Memory B cell (primary cell): ENCODE measurements around the gene COA3.
"Not testable (repeated sequence)": the region's sequence is repeated elsewhere in the genome, so short reads cannot be mapped to it uniquely, and the experiment has no call there.

Source experiments
- ATAC-seq: fragments of 150-1000 bp; cut with Tn5 transposase; 2 replicates; pipeline ENCODE4 v1.10.0; 2021; ENCODE audit warnings: low read depth, mild to moderate bottlenecking, moderate library complexity
- DNase-seq, 2 donors: peaks; one replicate each; pipeline ENCODE4 v3.0.0; 2022; ENCODE audit warnings: low spot score in 2 of 2
- H3K27ac Mint-ChIP-seq: one replicate; pipeline ENCODE4 v1.8.0; 2022; ENCODE audit warnings: mild to moderate bottlenecking, moderate library complexity, mixed read lengths
- H3K27me3 Mint-ChIP-seq: one replicate; pipeline ENCODE4 v1.8.0; 2022; ENCODE audit warnings: mixed read lengths
- H3K36me3 Mint-ChIP-seq: one replicate; pipeline ENCODE4 v1.8.0; 2022; ENCODE audit warnings: mild to moderate bottlenecking, mixed read lengths
- H3K4me1 Mint-ChIP-seq: one replicate; pipeline ENCODE4 v1.8.0; 2022; ENCODE audit warnings: mixed read lengths
- H3K4me3 Mint-ChIP-seq: one replicate; pipeline ENCODE4 v1.8.0; 2022; ENCODE audit warnings: mild to moderate bottlenecking, moderate library complexity, mixed read lengths
- H3K9me3 Mint-ChIP-seq: one replicate; pipeline ENCODE4 v1.8.0; 2022; ENCODE audit warnings: mixed read lengths

COA3 gene

DNA sequence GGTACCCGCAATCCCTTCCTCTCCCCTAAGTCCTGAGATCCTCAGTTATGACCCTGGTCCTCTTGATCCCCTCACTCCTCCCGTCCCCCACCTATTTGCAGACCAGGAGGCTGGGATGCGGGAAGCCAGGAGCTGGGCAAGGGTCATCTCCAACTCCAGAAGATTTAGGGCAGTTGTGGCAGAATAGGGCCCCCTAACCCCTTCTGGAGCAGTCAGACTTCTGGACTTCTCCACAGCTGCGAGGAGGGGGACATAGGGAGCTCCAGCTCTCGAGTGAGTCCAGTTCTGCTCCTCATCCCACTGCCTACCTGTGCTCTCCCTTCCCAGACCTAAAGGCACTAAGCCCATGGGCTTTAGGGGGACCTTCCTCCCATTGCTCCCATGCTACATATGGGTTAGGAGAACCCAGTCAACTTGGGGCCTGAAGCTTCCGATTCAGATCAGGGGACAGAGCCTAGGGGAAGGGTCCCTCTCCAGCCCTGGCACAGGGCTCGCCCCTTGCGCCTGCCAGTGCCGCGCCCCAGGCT lies 16.8 kb downstream of the COA3 start:
- Mint-ChIP-seq H3K4me3 (no peak overlapping the region), H3K36me3 (peaks cover 21% of the 10 kb centered on the region), H3K9me3 (peaks cover 3% of the 10 kb centered on the region), H3K4me1 (peaks cover 21% of the 10 kb centered on the region), H3K27me3 (peaks cover 26% of the 10 kb centered on the region), H3K27ac (no peak overlapping the region)
- ATAC-seq, result no peak
- DNase-seq, result no peak

DNA sequence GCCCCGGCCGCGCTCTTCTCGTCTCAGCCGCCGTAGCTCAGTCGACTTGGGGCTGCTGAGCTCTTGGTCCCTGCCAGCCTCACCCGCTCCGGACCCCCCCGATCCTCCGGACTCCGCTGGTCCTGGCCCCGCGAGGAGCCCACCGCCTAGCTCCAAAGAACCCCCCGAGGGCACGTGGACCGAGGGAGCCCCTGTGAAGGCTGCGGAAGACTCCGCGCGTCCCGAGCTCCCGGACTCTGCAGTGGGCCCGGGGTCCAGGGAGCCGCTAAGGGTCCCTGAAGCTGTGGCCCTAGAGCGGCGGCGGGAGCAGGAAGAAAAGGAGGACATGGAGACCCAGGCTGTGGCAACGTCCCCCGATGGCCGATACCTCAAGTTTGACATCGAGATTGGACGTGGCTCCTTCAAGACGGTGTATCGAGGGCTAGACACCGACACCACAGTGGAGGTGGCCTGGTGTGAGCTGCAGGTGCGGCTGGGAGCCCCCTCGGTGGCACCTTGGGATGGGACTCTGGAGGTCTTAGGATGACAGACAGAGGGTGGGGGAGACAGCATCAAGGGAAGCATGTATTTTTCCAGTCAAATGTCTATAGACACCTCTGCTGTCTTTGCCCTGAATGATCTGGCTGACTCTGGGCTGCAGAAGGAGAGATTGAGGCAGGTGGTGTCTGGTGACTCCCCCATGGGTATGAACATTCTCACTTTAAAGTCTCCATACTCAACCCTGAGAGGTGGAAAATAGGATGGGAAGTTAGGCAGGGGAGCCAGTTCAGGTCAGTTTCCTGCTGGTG lies 17.5 kb downstream of the COA3 start:
- DNase-seq (no peak), ATAC-seq (no peak)
- Mint-ChIP-seq H3K36me3 (peaks cover 21% of the 10 kb centered on the region), H3K9me3 (peaks cover 3% of the 10 kb centered on the region), H3K4me3 (no peak overlapping the region), H3K27ac (no peak overlapping the region), H3K27me3 (peaks cover 25% of the 10 kb centered on the region), H3K4me1 (peaks cover 21% of the 10 kb centered on the region)

GRCh38 chr17:42779936-42780850 lies 18.3 kb downstream of the COA3 start, which contains the start of gene WNK4:
Gene WNK4, plus strand, starts transcription at chr17:42780610. Its CDS starts 89 bp downstream, at chr17:42780699.
- Mint-ChIP-seq H3K27ac (no peak within 1 kb of the TSS), H3K4me1 (peaks cover 16% of the 10 kb centered on the region), H3K9me3 (no peaks in the 10 kb centered on the region), H3K27me3 (peaks cover 19% of the 10 kb centered on the region), H3K4me3 (peak within 1 kb of the TSS; percentile 29), H3K36me3 (peaks cover 26% of the 10 kb centered on the region)
- no peak for ATAC-seq
- DNase-seq, result no peak

GRCh38 chr17:42779304-42779935 lies 19.1 kb downstream of the COA3 start:
- Mint-ChIP-seq H3K4me1 (peaks cover 11% of the 10 kb centered on the region), H3K4me3 (no peak overlapping the region), H3K36me3 (peaks cover 31% of the 10 kb centered on the region), H3K9me3 (no peaks in the 10 kb centered on the region), H3K27ac (no peak overlapping the region), H3K27me3 (peaks cover 15% of the 10 kb centered on the region)
- DNase-seq (no peak), ATAC-seq (no peak)

GRCh38 chr17:42778570-42778969 lies 19.9 kb downstream of the COA3 start:
- peaks cover 17% of the 10 kb centered on the region for H3K4me1 Mint-ChIP-seq
- H3K9me3 Mint-ChIP-seq, result no peaks in the 10 kb centered on the region
- DNase-seq, result no peak
- peaks cover 31% of the 10 kb centered on the region for H3K36me3 Mint-ChIP-seq
- H3K27ac Mint-ChIP-seq, result no peak overlapping the region
- ATAC-seq, result no peak
- H3K27me3 Mint-ChIP-seq, result peaks cover 12% of the 10 kb centered on the region
- no peak overlapping the region for H3K4me3 Mint-ChIP-seq

DNA sequence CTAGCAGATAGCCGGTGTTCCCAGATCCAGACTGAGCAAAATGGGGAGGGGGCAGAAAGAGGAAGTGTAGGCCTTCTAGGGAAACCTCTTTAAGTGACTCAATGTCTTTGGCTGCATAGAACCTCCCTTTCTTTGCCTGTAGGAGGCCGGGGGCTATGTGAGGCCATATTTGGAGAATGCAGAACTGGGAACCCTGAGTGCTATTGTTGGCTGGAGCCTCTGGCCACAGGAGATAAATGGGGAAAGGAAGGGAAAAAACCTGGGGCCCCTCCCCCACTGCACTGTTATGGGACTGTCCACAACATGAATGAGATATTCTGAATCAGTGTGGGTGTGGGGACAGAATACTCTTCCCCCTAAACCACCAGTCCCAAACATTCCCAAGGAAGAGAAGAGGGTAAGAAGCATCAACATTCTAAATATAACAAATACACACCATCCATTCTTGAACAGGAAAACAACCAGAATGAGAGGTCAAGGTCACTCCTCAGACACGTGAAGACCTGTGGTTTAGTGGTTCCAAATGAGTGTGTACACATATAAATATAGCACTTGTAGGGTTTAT lies 22.9 kb downstream of the COA3 start:
- no peak overlapping the region for H3K4me3 Mint-ChIP-seq
- peaks cover 4% of the 10 kb centered on the region for H3K27me3 Mint-ChIP-seq
- H3K9me3 Mint-ChIP-seq, result no peaks in the 10 kb centered on the region
- H3K27ac Mint-ChIP-seq, result no peak overlapping the region
- peaks cover 17% of the 10 kb centered on the region for H3K4me1 Mint-ChIP-seq
- no peak for ATAC-seq
- peaks cover 31% of the 10 kb centered on the region for H3K36me3 Mint-ChIP-seq
- no peak for DNase-seq

GRCh38 chr17:42774066-42774745 lies 24.3 kb downstream of the COA3 start:
- Mint-ChIP-seq H3K4me1 (peaks cover 14% of the 10 kb centered on the region), H3K27ac (peak overlapping the region; percentile 96), H3K27me3 (no peaks in the 10 kb centered on the region), H3K4me3 (peak overlapping the region; percentile 99), H3K9me3 (no peaks in the 10 kb centered on the region), H3K36me3 (peaks cover 24% of the 10 kb centered on the region)
- no peak for DNase-seq
- no peak for ATAC-seq

GRCh38 chr17:42773290-42774035 lies 25.0 kb downstream of the COA3 start, which contains the start of gene VPS25:
Gene VPS25, plus strand, starts transcription at chr17:42773449. Its CDS starts 27 bp downstream, at chr17:42773476.
- H3K4me1 Mint-ChIP-seq, result peaks cover 14% of the 10 kb centered on the region
- H3K27me3 Mint-ChIP-seq, result no peaks in the 10 kb centered on the region

GRCh38 chr17:42772945-42773289 lies 25.6 kb downstream of the COA3 start:
- Mint-ChIP-seq H3K36me3 (peaks cover 13% of the 10 kb centered on the region), H3K4me1 (peaks cover 14% of the 10 kb centered on the region), H3K27ac (peak overlapping the region; percentile 96), H3K27me3 (peaks cover under 1% of the 10 kb centered on the region), H3K4me3 (peak overlapping the region; percentile 99), H3K9me3 (no peaks in the 10 kb centered on the region)
- DNase-seq (no peak), ATAC-seq (peak; percentile 7)

More at GRCh38 chr17:42773290-42774035, 25.0 kb downstream of the COA3 start, which contains the start of gene VPS25:
- Mint-ChIP-seq H3K27ac (peak within 1 kb of the TSS; percentile 96), H3K9me3 (no peaks in the 10 kb centered on the region), H3K36me3 (peaks cover 19% of the 10 kb centered on the region), H3K4me3 (peak within 1 kb of the TSS; percentile 99)
- DNase-seq (peak; percentile 69 to 75), ATAC-seq (peak; percentile 98)

- H3K36me3 Mint-ChIP-seq, DNase-seq, H3K9me3 Mint-ChIP-seq, H3K27ac Mint-ChIP-seq, ATAC-seq, H3K4me3 Mint-ChIP-seq: not testable (repeated sequence)
- peaks cover 14% of the 10 kb centered on the region for H3K4me1 Mint-ChIP-seq
- peaks cover 12% of the 10 kb centered on the region for H3K27me3 Mint-ChIP-seq
These were observed 28.5 kb downstream of the COA3 start for GRCh38 chr17:42769964-42770363.

GRCh38 chr17:42768006-42768405 lies 30.5 kb downstream of the COA3 start:
- H3K4me1 Mint-ChIP-seq, H3K9me3 Mint-ChIP-seq, H3K36me3 Mint-ChIP-seq, ATAC-seq, H3K4me3 Mint-ChIP-seq, H3K27ac Mint-ChIP-seq, DNase-seq: not testable (repeated sequence)
- H3K27me3 Mint-ChIP-seq, result peaks cover 19% of the 10 kb centered on the region

- ATAC-seq (no peak), DNase-seq (no peak)
- no peaks in the 10 kb centered on the region for H3K9me3 Mint-ChIP-seq
- H3K4me1 Mint-ChIP-seq, result peaks cover 9% of the 10 kb centered on the region
- no peak overlapping the region for H3K27ac Mint-ChIP-seq
- peaks cover 24% of the 10 kb centered on the region for H3K27me3 Mint-ChIP-seq
- no peaks in the 10 kb centered on the region for H3K36me3 Mint-ChIP-seq
- no peak overlapping the region for H3K4me3 Mint-ChIP-seq
These were observed 31.0 kb downstream of the COA3 start for GRCh38 chr17:42767512-42767911.
